ENCODE data around the gene RAVER2.

Gene RAVER2

GRCh38 chr1:64841330-64842065, 96.6 kb downstream of the RAVER2 start:
- H3K27ac ChIP-seq: no peak overlapping the region
- H3K4me3 ChIP-seq (ENCODE audit: low read depth in 1 of 2, low read length in 1 of 2): no peak overlapping the region
- H3K36me3 ChIP-seq: peaks cover 97% of the 10 kb centered on the region
- no peak for TF ChIP-seq CTCF (IDR thresholded peaks at IDR 0.05)
- H3K27me3 ChIP-seq: no peaks in the 10 kb centered on the region
- H3K9me3 ChIP-seq: no peaks in the 10 kb centered on the region
- H3K4me1 ChIP-seq (ENCODE audit: control insufficient read depth in 1 of 2, insufficient read depth in 1 of 2, low read depth in 1 of 2, low read length in 1 of 2): no peaks in the 10 kb centered on the region

GRCh38 chr1:64842224-64842623, 97.3 kb downstream of the RAVER2 start:
- no peaks in the 10 kb centered on the region for H3K9me3 ChIP-seq
- H3K36me3 ChIP-seq: peaks cover 97% of the 10 kb centered on the region
- H3K27me3 ChIP-seq: no peaks in the 10 kb centered on the region
- no peak for TF ChIP-seq CTCF (IDR thresholded peaks at IDR 0.05)
- no peaks in the 10 kb centered on the region for H3K4me1 ChIP-seq (ENCODE audit: control insufficient read depth in 1 of 2, insufficient read depth in 1 of 2, low read depth in 1 of 2, low read length in 1 of 2)
- no peak overlapping the region for H3K4me3 ChIP-seq (ENCODE audit: low read depth in 1 of 2, low read length in 1 of 2)
- no peak overlapping the region for H3K27ac ChIP-seq

- Histone ChIP-seq H3K9me3 (no peaks in the 10 kb centered on the region), H3K27me3 (no peaks in the 10 kb centered on the region), H3K27ac (no peak overlapping the region), H3K36me3 (peaks cover 97% of the 10 kb centered on the region), H3K4me3 (ENCODE audit: low read depth in 1 of 2, low read length in 1 of 2) (no peak overlapping the region), H3K4me1 (ENCODE audit: control insufficient read depth in 1 of 2, insufficient read depth in 1 of 2, low read depth in 1 of 2, low read length in 1 of 2) (no peaks in the 10 kb centered on the region)
- TF ChIP-seq CTCF (IDR thresholded peaks at IDR 0.05): no peak
Measured at GRCh38 chr1:64843675-64844074, 98.8 kb downstream of the RAVER2 start.

GRCh38 chr1:64844175-64844574, 99.3 kb downstream of the RAVER2 start:
- Histone ChIP-seq H3K4me3 (ENCODE audit: low read depth in 1 of 2, low read length in 1 of 2) (no peak overlapping the region), H3K4me1 (ENCODE audit: control insufficient read depth in 1 of 2, insufficient read depth in 1 of 2, low read depth in 1 of 2, low read length in 1 of 2) (no peaks in the 10 kb centered on the region), H3K36me3 (peaks cover 99% of the 10 kb centered on the region), H3K27me3 (no peaks in the 10 kb centered on the region), H3K9me3 (no peaks in the 10 kb centered on the region), H3K27ac (no peak overlapping the region)
- TF ChIP-seq CTCF (IDR thresholded peaks at IDR 0.05): no peak

- Histone ChIP-seq H3K36me3 (peaks cover 99% of the 10 kb centered on the region), H3K9me3 (no peaks in the 10 kb centered on the region), H3K27ac (no peak overlapping the region), H3K4me1 (ENCODE audit: control insufficient read depth in 1 of 2, insufficient read depth in 1 of 2, low read depth in 1 of 2, low read length in 1 of 2) (no peaks in the 10 kb centered on the region), H3K4me3 (ENCODE audit: low read depth in 1 of 2, low read length in 1 of 2) (no peak overlapping the region), H3K27me3 (no peaks in the 10 kb centered on the region)
- TF ChIP-seq CTCF (IDR thresholded peaks at IDR 0.05): no peak
Measured at GRCh38 chr1:64844609-64845008, 99.7 kb downstream of the RAVER2 start.
